GM21737 (cell line): ENCODE data around the gene FKBP14.
A peak's percentile ranks its signal among the peaks of the same experiment; 100 is the strongest.

ENCODE experiments used
- ATAC-seq: cut with Tn5 transposase; IDR thresholded peaks from one replicate; pipeline ENCODE4 v1.9.1; 2021; ENCODE audit warnings: mild to moderate bottlenecking, moderate library complexity; ENCODE audit not compliant: unreplicated experiment

FKBP14 gene

GRCh38 chr7:29991937-29992336 lies 34.6 kb downstream of the FKBP14 start:
- ATAC-seq = no peak

- no peak for ATAC-seq
These were observed 35.6 kb downstream of the FKBP14 start for GRCh38 chr7:29990931-29991330.

GRCh38 chr7:29989257-29989995 lies 37.1 kb downstream of the FKBP14 start, which contains the start of gene SCRN1:
Gene SCRN1 (minus strand): TSS chr7:29989801. CDS start chr7:29969067, 20,734 bp downstream.
- ATAC-seq = peak; percentile 43

GRCh38 chr7:29988424-29989256 lies 37.9 kb downstream of the FKBP14 start:
- ATAC-seq = peak; percentile 31

GRCh38 chr7:29987811-29988317 lies 38.6 kb downstream of the FKBP14 start:
- ATAC-seq = no peak

GRCh38 chr7:29987083-29987482 lies 39.4 kb downstream of the FKBP14 start:
- no peak for ATAC-seq

- no peak for ATAC-seq
These were observed 46.4 kb downstream of the FKBP14 start for GRCh38 chr7:29980151-29980550.

- no peak for ATAC-seq
These were observed 48.4 kb downstream of the FKBP14 start for GRCh38 chr7:29977886-29978651.

GRCh38 chr7:29976673-29977415 lies 49.7 kb downstream of the FKBP14 start:
- no peak for ATAC-seq

- no peak for ATAC-seq
These were observed 50.2 kb downstream of the FKBP14 start for GRCh38 chr7:29976266-29976665.

- ATAC-seq = no peak
These were observed 50.9 kb downstream of the FKBP14 start for GRCh38 chr7:29975561-29975960.

- no peak for ATAC-seq
These were observed 52.2 kb downstream of the FKBP14 start for GRCh38 chr7:29974286-29974685.

GRCh38 chr7:29972315-29972669 lies 54.2 kb downstream of the FKBP14 start:
- ATAC-seq = no peak

- no peak for ATAC-seq
These were observed 54.8 kb downstream of the FKBP14 start for GRCh38 chr7:29971566-29972314.

GRCh38 chr7:29970158-29970557 lies 56.3 kb downstream of the FKBP14 start:
- no peak for ATAC-seq

GRCh38 chr7:29969738-29970137 lies 56.8 kb downstream of the FKBP14 start:
- no peak for ATAC-seq

- ATAC-seq = no peak
These were observed 57.7 kb downstream of the FKBP14 start for GRCh38 chr7:29968683-29969395.

- ATAC-seq = no peak
These were observed 61.5 kb downstream of the FKBP14 start for GRCh38 chr7:29965030-29965429.

- no peak for ATAC-seq
These were observed 64.5 kb downstream of the FKBP14 start for GRCh38 chr7:29962035-29962434.
